ENCODE measurements around the gene CLEC7A.

GRCh38 chr12:10119066-10119465 is 10.9 kb downstream of the CLEC7A start:
- TF ChIP-seq CTCF (IDR thresholded peaks at IDR 0.05) (no peak), POLR2A (IDR thresholded peaks at IDR 0.05) (no peak)
